PC-9 (cell line): ENCODE results near the gene CHURC1. TPM values are rescaled to one million over a fixed set of nuclear protein-coding genes. Genes with fewer than 3 reads are reported as not detected.

ENCODE experiments used
- BruUV-seq: library from RNA; stranded (reverse); fragments of 400-500 nt; replicated peaks from 2 replicates; lab custom pipeline; 2021; lab: Mats Ljungman, UMichigan
- CTCF ChIA-PET: fragments of 300-600 bp; sonication (Branson Sonifier 250); formaldehyde crosslinking; loops from one replicate; lab custom pipeline; 2022; ENCODE audit warnings: antibody characterized with exemption; lab: Charles Lee
- POLR2A ChIA-PET: fragments of 300-600 bp; sonication (Branson Sonifier 250); formaldehyde crosslinking; loops from one replicate; lab custom pipeline; 2022; ENCODE audit warnings: antibody characterized with exemption; ENCODE audit not compliant: unreplicated experiment; lab: Charles Lee
- DNase-seq, 2 experiments: peaks; one replicate each; pipeline versions ENCODE4 v3.0.0 to v3.0.0-alpha.2; 2015 to 2022; ENCODE audit warnings: mixed read lengths in 1 of 2
- H2AFZ ChIP-seq: fragments of 200-600 bp; sonication (generic); 2 replicates; pipeline ENCODE4 v1.8.1; 2017; ENCODE audit warnings: antibody characterized with exemption
- H3F3A ChIP-seq: fragments of 200-600 bp; sonication (generic); 2 replicates; pipeline ENCODE4 v1.8.1; 2017; ENCODE audit warnings: antibody characterized with exemption, mild to moderate bottlenecking, low read depth; ENCODE audit not compliant: insufficient read depth
- H3K27ac ChIP-seq: fragments of 200-600 bp; sonication (generic); 2 replicates; pipeline ENCODE4 v1.6.1; 2016; ENCODE audit warnings: mixed run types
- H3K27me3 ChIP-seq: fragments of 200-600 bp; sonication (generic); 2 replicates; pipeline ENCODE4 v1.6.1; 2016; ENCODE audit warnings: low read depth, mixed run types; ENCODE audit not compliant: insufficient read depth
- H3K36me3 ChIP-seq: fragments of 200-600 bp; sonication (generic); 2 replicates; pipeline ENCODE4 v1.6.1; 2016; ENCODE audit warnings: low read depth, mixed run types
- H3K4me1 ChIP-seq: fragments of 200-600 bp; sonication (generic); replicated peaks from 2 replicates; pipeline ENCODE4 v1.6.1; 2016; ENCODE audit warnings: mixed run types; ENCODE audit not compliant: insufficient read depth
- H3K4me2 ChIP-seq: fragments of 200-600 bp; sonication (generic); 2 replicates; pipeline ENCODE4 v1.6.1; 2017; ENCODE audit warnings: mixed run types
- H3K4me3 ChIP-seq: fragments of 200-600 bp; sonication (generic); 2 replicates; pipeline ENCODE4 v1.6.1; 2016; ENCODE audit warnings: mixed run types
- H3K79me2 ChIP-seq: fragments of 200-600 bp; sonication (generic); 2 replicates; pipeline ENCODE4 v1.6.1; 2017; ENCODE audit warnings: low read depth, mixed run types
- H3K9me2 ChIP-seq: fragments of 200-600 bp; sonication (generic); 2 replicates; pipeline ENCODE4 v1.8.1; 2017; ENCODE audit warnings: mild to moderate bottlenecking; ENCODE audit not compliant: insufficient read depth
- H3K9me3 ChIP-seq: fragments of 200-600 bp; sonication (generic); 2 replicates; pipeline ENCODE4 v1.8.1; 2016; ENCODE audit warnings: low read depth; ENCODE audit not compliant: insufficient read depth
- H4K20me1 ChIP-seq: fragments of 200-600 bp; sonication (generic); 2 replicates; pipeline ENCODE4 v1.8.1; 2017; ENCODE audit not compliant: insufficient read depth
- CTCF ChIP-seq: fragments of 200-600 bp; sonication (generic); conservative IDR thresholded peaks from 2 replicates; pipeline ENCODE4 v1.6.1; 2017; ENCODE audit warnings: mixed run types, antibody characterized with exemption, mild to moderate bottlenecking, moderate library complexity
- EZH2 ChIP-seq: fragments of 200-600 bp; sonication (generic); IDR thresholded peaks from 2 replicates; pipeline ENCODE4 v1.8.0; 2017; ENCODE audit warnings: antibody characterized with exemption, low read depth
- intact Hi-C: fragments of 100-400 bp; cut with micrococcal nuclease; formaldehyde crosslinking; loops from one replicate; pipeline ENCODE4 v1.10.0; 2022; ENCODE audit not compliant: unreplicated experiment
- total RNA-seq: library from RNA; stranded (reverse); gene quantifications from 2 replicates; pipeline ENCODE4 v1.2.3, GENCODE V29; 2021

CHURC1 gene
- total RNA-seq, 1 experiment from 2014 or later = 91.8 TPM

- no peak for TF ChIP-seq CTCF
- no peak for TF ChIP-seq EZH2
- ChIA-PET CTCF (interaction anchor here (0.7 to 1.3 kb wide), 2 partner anchors 11 to 56 kb away, joined by 4 to 5 read pairs; no protein-coding TSS in a partner anchor), POLR2A (no interaction called here)
- Histone ChIP-seq H3F3A (peaks cover 6% of the 10 kb centered on the region; the same call in 1 of the 2 replicates), H3K36me3 (no peaks in the 10 kb centered on the region), H3K27ac (no peak within 1 kb of the TSS), H4K20me1 (no peaks in the 10 kb centered on the region), H3K4me2 (peak within 1 kb of the TSS; percentile 88), H3K79me2 (no peaks in the 10 kb centered on the region), H3K4me3 (peak within 1 kb of the TSS; percentile 91), H2AFZ (peak within 1 kb of the TSS; percentile 82), H3K4me1 (peaks cover 4% of the 10 kb centered on the region; the same call in 1 of the 2 replicates), H3K9me2 (no peaks in the 10 kb centered on the region), H3K27me3 (peaks cover 73% of the 10 kb centered on the region), H3K9me3 (no peaks in the 10 kb centered on the region)
- peak in 1 of 2 experiments; percentile 43 for DNase-seq
- intact Hi-C loops = loop anchor here (2.0 to 5.0 kb wide), 2 partner anchors 37 to 57 kb away; no protein-coding TSS in a partner anchor
- BruUV-seq = no TSS peak
Measured at GRCh38 chr14:64879635-64880220, 34.5 kb upstream of the CHURC1 start, which contains the start of gene SPTB. SPTB (minus strand) TSS chr14:64879907; CDS start chr14:64823094, 56,813 bp downstream.

- H3K27me3 ChIP-seq = peaks cover 72% of the 10 kb centered on the region
- H3K9me3 ChIP-seq = no peaks in the 10 kb centered on the region
- no peaks in the 10 kb centered on the region for H4K20me1 ChIP-seq
- no peaks in the 10 kb centered on the region for H3K36me3 ChIP-seq
- no peaks in the 10 kb centered on the region for H3K79me2 ChIP-seq
- ChIA-PET CTCF (interaction anchor here (0.9 to 1.3 kb wide), 4 partner anchors 12 to 56 kb away, joined by 3 to 9 read pairs (median 6); no protein-coding TSS in a partner anchor), POLR2A (interaction anchor here (0.6 kb wide), 1 partner anchor 121 kb away, joined by 3 read pairs; no protein-coding TSS in a partner anchor)
- peak in 1 of 2 experiments; percentile 67 for DNase-seq
- peak overlapping the region; percentile 91 for H3K4me3 ChIP-seq
- no peak overlapping the region for H3K27ac ChIP-seq
- BruUV-seq = no TSS peak
- no peaks in the 10 kb centered on the region for H3K9me2 ChIP-seq
- peak overlapping the region; percentile 82 for H2AFZ ChIP-seq
- TF ChIP-seq EZH2 (no peak), CTCF (no peak)
- intact Hi-C loops = loop anchor here (2.0 kb wide), 1 partner anchor 58 kb away; no protein-coding TSS in a partner anchor
- H3K4me2 ChIP-seq = peak overlapping the region; percentile 88
- H3F3A ChIP-seq = peaks cover 6% of the 10 kb centered on the region; the same call in 1 of the 2 replicates
- H3K4me1 ChIP-seq = peaks cover 4% of the 10 kb centered on the region; the same call in 1 of the 2 replicates
Measured at GRCh38 chr14:64880221-64881121, 33.8 kb upstream of the CHURC1 start.

- TF ChIP-seq CTCF (no peak), EZH2 (no peak)
- H3K27ac ChIP-seq = no peak overlapping the region
- intact Hi-C loops = no loop called here
- no peak overlapping the region for H3K4me2 ChIP-seq
- ChIA-PET CTCF (no interaction called here), POLR2A (no interaction called here)
- BruUV-seq = no TSS peak
- no peaks in the 10 kb centered on the region for H3F3A ChIP-seq
- H3K9me3 ChIP-seq = no peaks in the 10 kb centered on the region
- no peaks in the 10 kb centered on the region for H3K4me1 ChIP-seq
- DNase-seq = no peak
- H3K27me3 ChIP-seq = peaks cover 27% of the 10 kb centered on the region; the same call in 1 of the 2 replicates
- no peak overlapping the region for H3K4me3 ChIP-seq
- no peaks in the 10 kb centered on the region for H4K20me1 ChIP-seq
- no peaks in the 10 kb centered on the region for H3K79me2 ChIP-seq
- H2AFZ ChIP-seq = no peak overlapping the region
- no peaks in the 10 kb centered on the region for H3K36me3 ChIP-seq
- no peaks in the 10 kb centered on the region for H3K9me2 ChIP-seq
Measured at GRCh38 chr14:64885559-64885958, 28.7 kb upstream of the CHURC1 start.
